ENCODE measurements around the gene GDF7. TPM values are rescaled to one million over a fixed set of nuclear protein-coding genes. Genes with fewer than 3 reads are reported as not detected.
A peak's percentile ranks its signal among the peaks of the same experiment; 100 is the strongest.

GDF7 gene
- total RNA-seq, 1 donor from 2014 or later: 1.2 TPM

- DNase-seq (ENCODE audit: low spot score): no peak
Measured at GRCh38 chr2:20627712-20628380, 39.1 kb upstream of the GDF7 start.

- DNase-seq (ENCODE audit: low spot score): no peak
Measured at GRCh38 chr2:20629181-20629580, 37.8 kb upstream of the GDF7 start.

GRCh38 chr2:20629581-20630171 lies 37.3 kb upstream of the GDF7 start:
- no peak for DNase-seq (ENCODE audit: low spot score)

- no peak for DNase-seq (ENCODE audit: low spot score)
Measured at GRCh38 chr2:20630967-20631366, 36.0 kb upstream of the GDF7 start.

- DNase-seq (ENCODE audit: low spot score): no peak
Measured at GRCh38 chr2:20631617-20632307, 35.2 kb upstream of the GDF7 start.

GRCh38 chr2:20632446-20632990 lies 34.4 kb upstream of the GDF7 start:
- DNase-seq (ENCODE audit: low spot score): no peak

GRCh38 chr2:20633001-20633400 lies 33.9 kb upstream of the GDF7 start:
- DNase-seq (ENCODE audit: low spot score): no peak

- DNase-seq (ENCODE audit: low spot score): no peak
Measured at GRCh38 chr2:20633794-20634506, 33.0 kb upstream of the GDF7 start.

GRCh38 chr2:20634507-20635112 lies 32.3 kb upstream of the GDF7 start:
- DNase-seq (ENCODE audit: low spot score): no peak

GRCh38 chr2:20635113-20635510 lies 31.8 kb upstream of the GDF7 start:
- no peak for DNase-seq (ENCODE audit: low spot score)

- DNase-seq (ENCODE audit: low spot score): peak; percentile 95
Measured at GRCh38 chr2:20635675-20636584, 31.0 kb upstream of the GDF7 start.

- no peak for DNase-seq (ENCODE audit: low spot score)
Measured at GRCh38 chr2:20637147-20637546, 29.8 kb upstream of the GDF7 start.

- DNase-seq (ENCODE audit: low spot score): no peak
Measured at GRCh38 chr2:20638014-20638413, 28.9 kb upstream of the GDF7 start.

GRCh38 chr2:20638646-20639430 lies 28.1 kb upstream of the GDF7 start:
- DNase-seq (ENCODE audit: low spot score): no peak

GRCh38 chr2:20640411-20641122 lies 26.4 kb upstream of the GDF7 start:
- no peak for DNase-seq (ENCODE audit: low spot score)

- no peak for DNase-seq (ENCODE audit: low spot score)
Measured at GRCh38 chr2:20641123-20641985, 25.6 kb upstream of the GDF7 start.

GRCh38 chr2:20642055-20642971 lies 24.6 kb upstream of the GDF7 start:
- no peak for DNase-seq (ENCODE audit: low spot score)
